22Rv1 (cell line): ENCODE data around the gene PHF1.
"Not testable (repeated sequence)": the region's sequence is repeated elsewhere in the genome, so short reads cannot be mapped to it uniquely, and the experiment has no call there.

Experiments used
- H3K27ac ChIP-seq: fragments of 450-650 bp; 2 replicates; pipeline ENCODE4 v1.5.1; 2017
- CTCF ChIP-seq: fragments of 450-650 bp; IDR thresholded peaks from 2 replicates; pipeline ENCODE4 v1.5.1; 2017; ENCODE audit warnings: mild to moderate bottlenecking
- ZFX ChIP-seq: fragments of 450-650 bp; IDR thresholded peaks from 2 replicates; pipeline ENCODE4 v1.6.1; 2017; ENCODE audit warnings: antibody characterized with exemption, borderline replicate concordance

PHF1 gene

GRCh38 chr6:33375143-33375671 is 35.6 kb upstream of the PHF1 start:
- peak; percentile 1; the same call in 1 of the 2 replicates for TF ChIP-seq CTCF
- TF ChIP-seq ZFX = no peak
- H3K27ac ChIP-seq = peak overlapping the region; percentile 65

GRCh38 chr6:33377171-33377570 is 33.6 kb upstream of the PHF1 start:
- H3K27ac ChIP-seq = no peak overlapping the region
- TF ChIP-seq CTCF (no peak), ZFX (no peak)

- H3K27ac ChIP-seq = not testable (repeated sequence)
Measured at GRCh38 chr6:33379184-33379583, 31.6 kb upstream of the PHF1 start.

GRCh38 chr6:33380272-33380981 is 30.4 kb upstream of the PHF1 start:
- H3K27ac ChIP-seq = no peak overlapping the region
- TF ChIP-seq CTCF (no peak), ZFX (no peak)

- no peak overlapping the region for H3K27ac ChIP-seq
- TF ChIP-seq CTCF (no peak), ZFX (no peak)
Measured at GRCh38 chr6:33383427-33384185, 27.2 kb upstream of the PHF1 start.

GRCh38 chr6:33384581-33385020 is 26.2 kb upstream of the PHF1 start:
- peak; percentile 56 for TF ChIP-seq CTCF
- TF ChIP-seq ZFX = no peak
- H3K27ac ChIP-seq = no peak overlapping the region

GRCh38 chr6:33390173-33390572 is 20.6 kb upstream of the PHF1 start:
- TF ChIP-seq ZFX (no peak), CTCF (no peak)
- peak overlapping the region; percentile 91 for H3K27ac ChIP-seq
